Measurements from ENCODE around the gene SZT2.

Gene SZT2

GRCh38 chr1:43426221-43426620 is 36.5 kb downstream of the SZT2 start:
- no peak for DNase-seq

GRCh38 chr1:43427524-43427923 is 37.8 kb downstream of the SZT2 start:
- DNase-seq = no peak

GRCh38 chr1:43427941-43428340 is 38.2 kb downstream of the SZT2 start:
- no peak for DNase-seq

GRCh38 chr1:43430831-43431230 is 41.1 kb downstream of the SZT2 start:
- no peak for DNase-seq

- DNase-seq = no peak
Measured at GRCh38 chr1:43431676-43432075, 42.0 kb downstream of the SZT2 start.

- no peak for DNase-seq
Measured at GRCh38 chr1:43432171-43432860, 42.6 kb downstream of the SZT2 start.

- DNase-seq = no peak
Measured at GRCh38 chr1:43432907-43433306, 43.2 kb downstream of the SZT2 start.

- no peak for DNase-seq
Measured at GRCh38 chr1:43434256-43434655, 44.6 kb downstream of the SZT2 start.

GRCh38 chr1:43435146-43436145 is 45.7 kb downstream of the SZT2 start:
- DNase-seq = no peak

GRCh38 chr1:43436371-43436770 is 46.7 kb downstream of the SZT2 start:
- no peak for DNase-seq

GRCh38 chr1:43437031-43437973 is 47.6 kb downstream of the SZT2 start:
- no peak for DNase-seq

- no peak for DNase-seq
Measured at GRCh38 chr1:43438006-43438405, 48.3 kb downstream of the SZT2 start.

GRCh38 chr1:43438576-43438952 is 48.9 kb downstream of the SZT2 start:
- DNase-seq = no peak

GRCh38 chr1:43438953-43439581 is 49.4 kb downstream of the SZT2 start:
- no peak for DNase-seq

GRCh38 chr1:43439781-43440180 is 50.1 kb downstream of the SZT2 start:
- no peak for DNase-seq

- no peak for DNase-seq
Measured at GRCh38 chr1:43440358-43440757, 50.7 kb downstream of the SZT2 start.

GRCh38 chr1:43441166-43441893 is 51.6 kb downstream of the SZT2 start:
- DNase-seq = no peak

GRCh38 chr1:43441894-43442637 is 52.4 kb downstream of the SZT2 start:
- no peak for DNase-seq

GRCh38 chr1:43442756-43443155 is 53.1 kb downstream of the SZT2 start:
- DNase-seq = no peak

GRCh38 chr1:43443197-43443946 is 53.7 kb downstream of the SZT2 start:
- no peak for DNase-seq

All from GDM1 (cell line).